ENCODE measurements around the gene PHLDB3. TPM values are rescaled to one million over a fixed set of nuclear protein-coding genes. Genes with fewer than 3 reads are reported as not detected.

PHLDB3 gene
- total RNA-seq, 1 experiment from 2014 or later: 9.0 TPM

- no peak overlapping the region for H3K4me3 ChIP-seq (ENCODE audit: low read depth, low read length, poor library complexity, severe bottlenecking)
- no peaks in the 10 kb centered on the region for H3K9me3 ChIP-seq (ENCODE audit: low read depth, low read length, poor library complexity, severe bottlenecking)
- TF ChIP-seq EZH2 (IDR thresholded peaks at IDR 0.05; ENCODE audit: borderline replicate concordance, low read depth, low read length, poor library complexity, severe bottlenecking) (no peak), CTCF (conservative IDR thresholded peaks at IDR 0.05; ENCODE audit: low read depth, low read length) (no peak)
- no TSS peak for BruUV-seq (replicated peaks)
- H3K36me3 ChIP-seq (ENCODE audit: insufficient read depth, low read length, poor library complexity, severe bottlenecking): peaks cover 5% of the 10 kb centered on the region
- no peak overlapping the region for H3K27ac ChIP-seq (ENCODE audit: low read depth, low read length, poor library complexity, severe bottlenecking)
- no peak for DNase-seq (ENCODE audit: low spot score)
- POLR2A ChIA-PET (ENCODE audit: low non-redundant PET): no interaction called here
- intact Hi-C loops (cut with micrococcal nuclease; ENCODE audit: unreplicated experiment): no loop called here
- H3K27me3 ChIP-seq (replicated peaks; ENCODE audit: insufficient read depth, low read depth, low read length, poor library complexity): no peaks in the 10 kb centered on the region
- no peaks in the 10 kb centered on the region for H3K4me1 ChIP-seq (ENCODE audit: insufficient read depth, low read length, poor library complexity, severe bottlenecking)
- CTCF ChIA-PET: interaction anchor here (0.6 to 2.0 kb wide), 2 partner anchors 8 to 9 kb away, joined by 4 to 9 read pairs; no protein-coding TSS in a partner anchor
Measured at GRCh38 chr19:43511324-43511723, 6.8 kb upstream of the PHLDB3 start.

DNA sequence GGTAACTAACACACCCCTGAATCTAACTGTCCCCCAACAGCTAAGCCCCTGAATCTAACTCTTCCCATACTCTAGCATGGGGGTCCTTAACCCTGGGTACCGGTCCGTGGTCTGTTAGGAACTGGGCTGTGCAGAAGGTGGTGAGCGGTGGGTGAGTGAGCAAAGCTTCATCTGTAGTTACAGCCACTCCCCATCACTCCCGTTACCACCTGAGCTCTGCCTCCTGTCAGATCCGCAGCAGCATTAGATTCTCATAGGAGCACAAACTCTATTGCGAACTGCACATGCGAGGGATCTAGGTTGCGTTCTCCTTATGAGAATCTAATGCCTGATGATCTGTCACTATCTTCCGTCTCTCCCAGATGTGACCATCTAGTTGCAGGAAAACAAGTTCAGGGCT lies 6.2 kb upstream of the PHLDB3 start:
- intact Hi-C loops (cut with micrococcal nuclease; ENCODE audit: unreplicated experiment): no loop called here
- peaks cover 5% of the 10 kb centered on the region for H3K36me3 ChIP-seq (ENCODE audit: insufficient read depth, low read length, poor library complexity, severe bottlenecking)
- POLR2A ChIA-PET (ENCODE audit: low non-redundant PET): interaction anchor here (0.6 kb wide), 1 partner anchor 123 kb away, joined by 6 read pairs; no protein-coding TSS in a partner anchor
- H3K4me3 ChIP-seq (ENCODE audit: low read depth, low read length, poor library complexity, severe bottlenecking): no peak overlapping the region
- no peak overlapping the region for H3K27ac ChIP-seq (ENCODE audit: low read depth, low read length, poor library complexity, severe bottlenecking)
- TF ChIP-seq CTCF (conservative IDR thresholded peaks at IDR 0.05; ENCODE audit: low read depth, low read length): no peak
- no peak for DNase-seq (ENCODE audit: low spot score)
- H3K27me3 ChIP-seq (replicated peaks; ENCODE audit: insufficient read depth, low read depth, low read length, poor library complexity): no peaks in the 10 kb centered on the region
- H3K9me3 ChIP-seq (ENCODE audit: low read depth, low read length, poor library complexity, severe bottlenecking): no peaks in the 10 kb centered on the region
- H3K4me1 ChIP-seq (ENCODE audit: insufficient read depth, low read length, poor library complexity, severe bottlenecking): no peaks in the 10 kb centered on the region
- CTCF ChIA-PET: interaction anchor here (0.6 to 2.0 kb wide), 3 partner anchors 9 to 65 kb away, joined by 4 to 9 read pairs (median 6); no protein-coding TSS in a partner anchor
- no TSS peak for BruUV-seq (replicated peaks)

GRCh38 chr19:43507880-43508279 lies 3.3 kb upstream of the PHLDB3 start:
- intact Hi-C loops (cut with micrococcal nuclease; ENCODE audit: unreplicated experiment): no loop called here

More at GRCh38 chr19:43507880-43508279, 3.3 kb upstream of the PHLDB3 start:
- no peaks in the 10 kb centered on the region for H3K9me3 ChIP-seq (ENCODE audit: low read depth, low read length, poor library complexity, severe bottlenecking)
- H3K4me1 ChIP-seq (ENCODE audit: insufficient read depth, low read length, poor library complexity, severe bottlenecking): peaks cover 3% of the 10 kb centered on the region
- no peak for DNase-seq (ENCODE audit: low spot score)
- ChIA-PET CTCF (no interaction called here), POLR2A (ENCODE audit: low non-redundant PET) (no interaction called here)
- H3K36me3 ChIP-seq (ENCODE audit: insufficient read depth, low read length, poor library complexity, severe bottlenecking): peaks cover 5% of the 10 kb centered on the region
- no TSS peak for BruUV-seq (replicated peaks)
- no peak for TF ChIP-seq CTCF (conservative IDR thresholded peaks at IDR 0.05; ENCODE audit: low read depth, low read length)
- TF ChIP-seq EZH2 (IDR thresholded peaks at IDR 0.05; ENCODE audit: borderline replicate concordance, low read depth, low read length, poor library complexity, severe bottlenecking): no peak
- H3K27ac ChIP-seq (ENCODE audit: low read depth, low read length, poor library complexity, severe bottlenecking): no peak overlapping the region
- H3K4me3 ChIP-seq (ENCODE audit: low read depth, low read length, poor library complexity, severe bottlenecking): no peak overlapping the region
- H3K27me3 ChIP-seq (replicated peaks; ENCODE audit: insufficient read depth, low read depth, low read length, poor library complexity): no peaks in the 10 kb centered on the region

All from A673 (cell line).